Measurements from ENCODE around the gene NGFR.
"Not testable (repeated sequence)": the region's sequence is repeated elsewhere in the genome, so short reads cannot be mapped to it uniquely, and the experiment has no call there.

NGFR gene

DNA sequence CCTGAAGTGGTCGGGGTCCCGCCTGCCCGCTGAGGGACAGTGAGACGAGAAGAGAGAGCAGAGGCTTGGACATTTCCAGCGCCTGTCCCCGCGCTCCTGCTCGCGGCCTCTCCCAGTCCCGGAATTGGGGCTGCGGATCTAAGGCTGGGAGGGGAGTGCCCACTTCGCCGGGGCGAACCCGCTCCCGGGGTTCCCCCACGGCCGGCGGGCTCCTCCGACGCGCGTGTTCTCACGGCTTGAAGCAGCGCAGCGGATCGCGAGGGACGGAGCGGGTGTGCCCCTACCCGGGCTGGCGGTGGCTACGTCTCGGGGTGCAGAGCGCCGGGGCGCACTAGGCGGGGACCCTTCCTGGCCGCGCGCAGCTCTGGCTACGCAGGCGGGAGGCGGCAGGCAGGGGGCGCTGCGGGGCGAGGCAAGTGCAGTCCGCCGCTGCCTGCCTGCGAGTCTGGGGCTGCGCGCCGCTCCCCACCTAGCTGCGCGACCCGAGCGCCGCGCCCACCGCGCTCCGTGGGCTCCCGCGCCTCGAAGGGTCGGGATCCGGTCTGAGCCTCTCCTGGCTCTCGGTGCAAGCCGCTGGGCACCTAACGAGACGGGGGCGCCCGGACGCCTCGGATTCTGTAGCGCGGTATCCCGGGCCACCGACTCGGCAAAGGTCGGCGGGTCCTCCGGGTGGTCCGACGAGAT, 1.2 kb downstream of the NGFR start:
- Mint-ChIP-seq H3K27ac (no peak overlapping the region), H3K4me1 (ENCODE audit: low read depth) (peaks cover 28% of the 10 kb centered on the region), H3K4me3 (peak overlapping the region; percentile 87), H3K27me3 (peaks cover 92% of the 10 kb centered on the region), H3K36me3 (ENCODE audit: low read depth) (no peaks in the 10 kb centered on the region), H3K9me3 (no peaks in the 10 kb centered on the region)
- intact Hi-C loops (cut with micrococcal nuclease) = no loop called here

DNA sequence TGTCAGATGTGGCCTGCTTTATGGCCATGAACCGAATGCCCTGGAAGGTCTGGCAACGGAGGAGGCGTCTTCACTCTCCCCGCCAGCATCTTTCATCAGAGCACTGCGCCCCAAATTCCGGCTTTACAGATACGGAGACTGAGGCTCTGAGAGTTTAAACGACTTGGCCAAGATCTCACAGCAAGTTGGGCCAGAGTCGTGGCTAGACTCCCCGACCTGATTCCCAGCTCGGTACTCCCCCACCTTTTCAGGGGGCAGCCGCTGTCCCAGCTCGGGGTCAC, 1.7 kb downstream of the NGFR start:
- Mint-ChIP-seq H3K4me1 (ENCODE audit: low read depth) (peaks cover 28% of the 10 kb centered on the region), H3K4me3 (peak overlapping the region; percentile 87), H3K9me3 (no peaks in the 10 kb centered on the region), H3K36me3 (ENCODE audit: low read depth) (no peaks in the 10 kb centered on the region), H3K27me3 (peaks cover 90% of the 10 kb centered on the region), H3K27ac (no peak overlapping the region)
- intact Hi-C loops (cut with micrococcal nuclease) = no loop called here

DNA sequence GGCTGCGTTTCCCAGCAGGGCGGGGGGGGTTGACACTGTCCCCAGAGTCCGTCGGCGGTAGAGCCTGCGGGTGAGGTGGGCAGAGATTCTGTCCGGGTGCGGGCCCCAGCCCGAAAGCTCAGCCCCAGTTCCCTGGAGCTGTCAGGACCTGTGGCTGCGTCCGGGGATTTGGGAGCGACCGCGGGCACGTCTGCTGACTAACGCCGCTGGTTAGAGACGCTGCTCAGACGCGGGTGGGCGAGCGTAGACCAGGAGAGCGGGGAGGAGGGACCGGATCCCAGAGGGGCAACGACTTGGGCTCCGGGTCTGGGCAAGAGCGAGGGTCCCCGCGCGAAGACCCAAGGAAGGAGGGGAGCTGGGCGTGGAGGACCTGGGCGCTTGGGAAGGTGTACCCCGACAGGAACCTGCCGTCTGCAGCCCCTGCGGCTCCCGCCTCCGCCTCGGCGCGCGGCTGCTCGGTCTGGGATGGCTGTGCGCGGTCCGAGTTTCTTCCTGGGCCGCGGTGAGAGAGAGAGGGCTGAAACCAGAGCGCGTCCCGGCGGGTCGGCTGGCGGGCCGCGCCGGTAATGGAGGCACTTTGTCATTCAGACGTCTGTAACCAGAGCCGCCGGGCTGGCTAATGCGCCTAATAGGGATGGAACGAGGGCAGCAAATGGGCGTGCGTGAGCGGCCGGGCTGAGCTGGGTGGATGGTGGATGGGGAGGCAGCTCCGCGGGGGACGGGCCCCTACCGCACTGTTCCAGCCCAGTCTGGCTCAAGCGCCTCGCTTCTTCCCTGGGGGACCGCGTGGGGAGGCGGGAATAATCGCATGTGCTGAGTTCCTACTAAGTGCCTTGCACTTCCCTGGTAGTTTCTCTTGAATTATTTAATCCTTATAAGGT, 2.3 kb downstream of the NGFR start:
- Mint-ChIP-seq H3K36me3 (ENCODE audit: low read depth) (no peaks in the 10 kb centered on the region), H3K9me3 (no peaks in the 10 kb centered on the region), H3K4me1 (ENCODE audit: low read depth) (peaks cover 32% of the 10 kb centered on the region), H3K4me3 (no peak overlapping the region), H3K27ac (no peak overlapping the region), H3K27me3 (peaks cover 91% of the 10 kb centered on the region)
- intact Hi-C loops (cut with micrococcal nuclease) = no loop called here

DNA sequence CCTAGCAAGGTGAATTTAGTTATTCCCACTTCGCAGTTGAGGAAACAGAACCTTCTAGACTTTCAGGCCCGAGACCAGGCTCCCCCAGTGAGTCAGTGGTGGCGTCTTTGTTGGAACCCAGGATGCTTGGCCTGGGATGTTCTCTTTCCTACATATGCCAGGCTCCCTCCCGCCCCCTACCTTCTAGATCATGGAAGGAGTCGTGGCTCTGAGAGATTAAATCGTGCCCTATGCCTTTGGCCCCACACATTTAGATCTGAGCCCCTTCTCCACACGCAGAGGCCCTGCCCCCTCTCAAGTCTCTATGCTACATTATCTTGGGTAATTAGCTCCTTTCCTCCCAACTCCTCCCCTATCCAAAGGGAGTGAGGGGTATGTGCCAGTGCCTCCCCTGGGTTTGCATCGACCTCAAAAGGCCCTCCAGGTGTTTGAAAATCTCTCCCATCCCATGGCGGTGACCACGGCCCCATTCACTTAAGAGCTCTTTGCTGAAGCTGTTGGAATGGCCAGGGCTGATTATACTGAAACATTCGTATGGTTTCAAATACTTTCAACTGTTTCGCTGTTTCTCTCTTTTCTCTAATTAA, 3.0 kb downstream of the NGFR start:
- no peaks in the 10 kb centered on the region for H3K36me3 Mint-ChIP-seq (ENCODE audit: low read depth)
- no peak overlapping the region for H3K4me3 Mint-ChIP-seq
- peaks cover 93% of the 10 kb centered on the region for H3K27me3 Mint-ChIP-seq
- no peaks in the 10 kb centered on the region for H3K9me3 Mint-ChIP-seq
- intact Hi-C loops (cut with micrococcal nuclease) = no loop called here
- peaks cover 36% of the 10 kb centered on the region for H3K4me1 Mint-ChIP-seq (ENCODE audit: low read depth)
- no peak overlapping the region for H3K27ac Mint-ChIP-seq

DNA sequence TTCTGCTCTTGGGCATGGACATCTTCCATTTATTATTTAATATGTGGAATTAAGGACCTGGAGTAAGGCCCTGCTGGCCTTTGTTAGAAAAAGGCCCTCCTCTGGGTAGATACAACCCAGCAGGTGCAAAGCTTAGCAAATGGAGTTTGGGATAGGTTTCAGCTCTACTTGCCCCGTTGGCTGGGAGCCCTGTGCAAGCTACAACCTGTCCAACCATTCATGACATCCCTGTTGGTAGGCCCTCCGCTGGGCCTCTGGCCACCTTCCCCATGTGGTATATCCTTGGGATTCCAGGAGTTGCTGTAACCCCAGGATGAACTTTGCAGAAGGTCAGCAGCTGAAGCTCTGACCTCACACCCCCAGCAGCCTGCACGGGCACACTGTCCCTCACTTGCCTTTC, 6.4 kb downstream of the NGFR start:
- intact Hi-C loops (cut with micrococcal nuclease) = no loop called here
- H3K36me3 Mint-ChIP-seq (ENCODE audit: low read depth) = no peaks in the 10 kb centered on the region
- peaks cover 94% of the 10 kb centered on the region for H3K27me3 Mint-ChIP-seq
- H3K4me3 Mint-ChIP-seq = no peak overlapping the region
- peaks cover 19% of the 10 kb centered on the region for H3K4me1 Mint-ChIP-seq (ENCODE audit: low read depth)
- H3K27ac Mint-ChIP-seq = no peak overlapping the region
- no peaks in the 10 kb centered on the region for H3K9me3 Mint-ChIP-seq

DNA sequence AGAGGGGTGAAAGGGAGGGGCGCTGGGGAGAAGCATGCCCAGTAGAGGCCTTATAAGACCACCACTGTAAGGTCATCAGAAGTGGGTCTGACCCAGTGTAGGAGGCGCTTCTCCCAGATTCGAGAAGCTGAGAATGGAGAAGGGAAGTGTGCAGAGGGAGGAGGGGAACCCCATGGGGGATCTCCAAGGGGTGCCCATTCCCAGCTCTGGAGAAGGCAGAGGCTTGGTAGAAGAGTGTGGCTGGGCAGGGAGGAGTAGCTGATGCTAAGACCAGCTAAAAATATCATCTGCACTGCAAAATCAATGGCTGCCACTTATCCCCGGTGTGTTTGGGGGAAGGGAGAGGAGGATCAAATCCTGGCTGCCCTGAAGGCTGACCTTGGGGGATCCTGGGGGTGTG, 7.2 kb downstream of the NGFR start:
- Mint-ChIP-seq H3K9me3 (no peaks in the 10 kb centered on the region), H3K27me3 (peaks cover 94% of the 10 kb centered on the region), H3K4me1 (ENCODE audit: low read depth) (peaks cover 14% of the 10 kb centered on the region), H3K4me3 (no peak overlapping the region), H3K27ac (no peak overlapping the region), H3K36me3 (ENCODE audit: low read depth) (no peaks in the 10 kb centered on the region)
- intact Hi-C loops (cut with micrococcal nuclease) = no loop called here

DNA sequence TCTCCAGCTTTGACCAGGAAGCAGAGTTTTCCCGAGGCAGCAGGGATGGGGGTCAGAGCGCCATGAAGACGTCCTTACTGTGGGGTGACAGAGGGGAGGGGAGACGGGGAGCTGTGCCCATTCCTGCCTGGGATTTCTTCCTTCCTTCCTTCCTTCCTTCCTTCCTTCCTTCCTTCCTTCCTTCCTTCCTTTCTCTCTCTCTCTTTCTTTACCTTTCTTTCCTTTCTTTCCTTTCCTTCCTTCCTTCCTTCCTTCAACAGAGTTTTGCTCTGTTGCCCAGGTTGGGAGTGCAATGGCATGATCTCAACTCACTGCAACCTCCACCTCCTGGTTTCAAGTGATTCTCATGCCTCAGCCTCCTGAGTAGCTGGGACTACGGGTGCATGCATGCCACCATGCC, 7.6 kb downstream of the NGFR start:
- intact Hi-C loops (cut with micrococcal nuclease); H3K27ac Mint-ChIP-seq; H3K4me3 Mint-ChIP-seq; H3K36me3 Mint-ChIP-seq (ENCODE audit: low read depth); H3K9me3 Mint-ChIP-seq: not testable (repeated sequence)
- peaks cover 10% of the 10 kb centered on the region for H3K4me1 Mint-ChIP-seq (ENCODE audit: low read depth)
- H3K27me3 Mint-ChIP-seq = peaks cover 94% of the 10 kb centered on the region

DNA sequence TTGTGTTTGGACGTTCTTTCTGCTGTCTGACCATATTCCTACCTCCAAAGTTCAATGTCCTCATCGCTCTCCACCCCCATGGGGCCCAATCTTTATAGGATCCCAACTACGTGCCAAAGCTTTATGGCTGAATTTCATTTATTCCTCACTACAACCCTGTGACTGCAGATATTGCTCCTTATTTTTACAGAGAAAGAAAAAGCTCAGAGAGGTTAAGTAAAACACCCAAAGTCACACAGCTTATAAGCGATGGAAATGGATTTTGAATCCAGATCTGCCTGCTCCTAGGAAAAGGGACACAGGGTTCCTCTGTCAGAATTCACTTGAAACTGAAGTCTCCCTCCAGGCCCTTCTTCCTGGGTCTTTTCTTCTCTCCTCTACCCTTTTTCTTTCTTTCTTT, 9.3 kb downstream of the NGFR start:
- Mint-ChIP-seq H3K27ac (no peak overlapping the region), H3K4me1 (ENCODE audit: low read depth) (peaks cover 8% of the 10 kb centered on the region), H3K4me3 (no peak overlapping the region), H3K27me3 (peaks cover 93% of the 10 kb centered on the region), H3K9me3 (no peaks in the 10 kb centered on the region), H3K36me3 (ENCODE audit: low read depth) (no peaks in the 10 kb centered on the region)
- intact Hi-C loops (cut with micrococcal nuclease) = no loop called here

DNA sequence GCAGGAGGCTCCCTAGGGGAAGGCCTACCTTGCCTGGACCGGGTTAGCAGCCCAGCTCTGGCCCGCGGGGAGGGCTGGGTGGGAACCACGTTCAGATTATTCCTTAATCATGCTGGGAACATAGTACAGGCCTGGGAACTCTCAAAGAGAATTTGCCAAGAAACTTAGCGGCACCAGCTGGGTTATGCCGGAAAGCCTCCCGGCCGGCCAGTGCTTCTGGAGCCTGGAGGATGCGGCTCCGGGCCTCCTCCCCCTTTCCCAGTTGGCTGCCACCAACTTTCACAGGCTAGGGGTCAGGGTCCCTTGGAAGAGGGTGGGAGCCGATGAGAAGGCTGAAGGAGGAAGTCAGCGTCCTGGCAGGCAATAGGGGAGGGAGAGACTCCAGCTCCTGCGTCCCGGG, 10.8 kb downstream of the NGFR start:
- no peaks in the 10 kb centered on the region for H3K36me3 Mint-ChIP-seq (ENCODE audit: low read depth)
- peaks cover 94% of the 10 kb centered on the region for H3K27me3 Mint-ChIP-seq
- peaks cover 8% of the 10 kb centered on the region for H3K4me1 Mint-ChIP-seq (ENCODE audit: low read depth)
- no peak overlapping the region for H3K27ac Mint-ChIP-seq
- intact Hi-C loops (cut with micrococcal nuclease) = no loop called here
- H3K9me3 Mint-ChIP-seq = no peaks in the 10 kb centered on the region
- no peak overlapping the region for H3K4me3 Mint-ChIP-seq

DNA sequence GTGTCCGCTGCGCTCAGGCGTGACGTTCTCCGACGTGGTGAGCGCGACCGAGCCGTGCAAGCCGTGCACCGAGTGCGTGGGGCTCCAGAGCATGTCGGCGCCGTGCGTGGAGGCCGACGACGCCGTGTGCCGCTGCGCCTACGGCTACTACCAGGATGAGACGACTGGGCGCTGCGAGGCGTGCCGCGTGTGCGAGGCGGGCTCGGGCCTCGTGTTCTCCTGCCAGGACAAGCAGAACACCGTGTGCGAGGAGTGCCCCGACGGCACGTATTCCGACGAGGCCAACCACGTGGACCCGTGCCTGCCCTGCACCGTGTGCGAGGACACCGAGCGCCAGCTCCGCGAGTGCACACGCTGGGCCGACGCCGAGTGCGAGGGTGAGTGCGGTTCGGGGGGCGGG, 11.2 kb downstream of the NGFR start:
- Mint-ChIP-seq H3K36me3 (ENCODE audit: low read depth) (no peaks in the 10 kb centered on the region), H3K27ac (no peak overlapping the region), H3K9me3 (no peaks in the 10 kb centered on the region), H3K4me1 (ENCODE audit: low read depth) (peaks cover 8% of the 10 kb centered on the region), H3K4me3 (no peak overlapping the region), H3K27me3 (peaks cover 90% of the 10 kb centered on the region)
- intact Hi-C loops (cut with micrococcal nuclease) = no loop called here

DNA sequence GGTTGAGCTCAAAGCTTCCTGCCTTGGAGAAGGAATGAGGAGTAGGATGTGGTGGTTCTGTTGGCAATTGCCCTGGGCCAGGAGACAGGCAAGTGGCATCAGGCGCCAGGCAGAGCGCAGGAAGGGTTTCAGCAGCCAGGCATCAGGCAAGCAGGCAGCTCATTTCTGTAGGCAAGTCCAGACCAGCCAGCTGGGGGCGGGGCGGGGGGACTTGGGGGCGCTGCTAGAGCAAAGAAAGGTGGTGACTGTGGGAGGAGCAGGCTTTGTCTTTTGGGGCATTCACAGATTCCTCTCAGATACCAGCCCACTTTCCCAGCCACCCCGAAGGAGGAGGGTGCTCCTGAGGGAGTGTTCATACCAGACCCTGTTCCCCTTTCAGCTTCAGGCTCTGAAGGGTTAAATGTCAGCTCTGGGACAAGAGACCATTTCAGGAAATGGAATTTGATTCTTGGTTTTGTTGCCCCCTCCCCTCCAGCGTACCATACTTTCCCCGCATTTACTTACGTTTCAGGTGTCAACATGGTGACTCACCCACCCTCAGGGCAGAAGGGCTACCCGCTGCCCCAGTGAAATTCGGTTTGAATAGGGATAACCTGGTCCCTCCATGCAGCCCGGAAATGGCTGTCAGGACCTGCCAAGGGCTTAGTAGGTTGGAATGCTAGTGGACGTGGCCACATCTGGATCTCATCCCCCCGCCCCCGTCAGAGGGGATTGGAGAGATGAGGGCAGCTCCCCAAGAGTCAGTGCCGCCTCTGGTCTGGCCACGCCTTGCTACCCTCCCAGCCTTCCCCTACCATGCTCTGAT, 13.2 kb downstream of the NGFR start:
- H3K4me1 Mint-ChIP-seq (ENCODE audit: low read depth) = peaks cover 6% of the 10 kb centered on the region
- H3K27ac Mint-ChIP-seq = no peak overlapping the region
- intact Hi-C loops (cut with micrococcal nuclease) = no loop called here
- no peaks in the 10 kb centered on the region for H3K36me3 Mint-ChIP-seq (ENCODE audit: low read depth)
- no peaks in the 10 kb centered on the region for H3K9me3 Mint-ChIP-seq
- peaks cover 94% of the 10 kb centered on the region for H3K27me3 Mint-ChIP-seq
- H3K4me3 Mint-ChIP-seq = no peak overlapping the region

DNA sequence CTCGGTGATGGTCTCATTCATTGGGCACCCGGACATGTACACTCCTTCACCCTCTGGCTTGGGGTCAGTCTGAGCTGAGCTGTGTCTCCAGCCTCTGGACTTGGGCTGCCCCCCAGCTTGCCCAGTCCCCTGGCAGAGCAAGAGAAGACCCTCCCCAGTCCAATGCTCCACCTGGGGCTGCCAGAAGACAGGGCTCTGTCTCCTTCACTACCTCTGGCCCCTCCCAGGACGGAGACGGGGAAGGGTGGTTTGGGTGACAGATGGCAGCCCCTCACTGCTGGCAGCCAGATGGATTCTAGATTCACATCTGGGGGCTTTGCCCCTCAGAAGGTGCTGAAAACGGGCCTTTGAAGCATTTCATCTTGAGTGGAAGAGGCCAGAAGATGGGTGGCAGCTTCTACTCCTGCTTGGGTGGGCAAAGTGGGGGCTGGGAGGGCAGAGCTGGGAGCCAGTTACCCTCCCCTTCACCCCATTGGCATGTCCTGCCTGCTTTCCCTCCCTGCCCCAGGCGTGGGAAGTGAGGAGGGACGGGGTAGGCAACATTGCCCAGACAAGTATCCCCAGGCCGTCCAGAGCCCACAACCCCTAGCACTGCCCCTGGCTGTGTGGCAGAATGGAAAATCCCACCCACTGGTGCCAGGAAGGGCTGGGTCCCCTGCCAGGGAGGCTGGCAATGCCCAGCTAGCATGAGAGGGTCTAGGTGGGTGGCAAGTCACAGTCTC, 13.9 kb downstream of the NGFR start:
- Mint-ChIP-seq H3K4me1 (ENCODE audit: low read depth) (peaks cover 14% of the 10 kb centered on the region), H3K9me3 (no peaks in the 10 kb centered on the region), H3K36me3 (ENCODE audit: low read depth) (no peaks in the 10 kb centered on the region), H3K27ac (no peak overlapping the region), H3K27me3 (peaks cover 94% of the 10 kb centered on the region), H3K4me3 (no peak overlapping the region)
- intact Hi-C loops (cut with micrococcal nuclease) = no loop called here

DNA sequence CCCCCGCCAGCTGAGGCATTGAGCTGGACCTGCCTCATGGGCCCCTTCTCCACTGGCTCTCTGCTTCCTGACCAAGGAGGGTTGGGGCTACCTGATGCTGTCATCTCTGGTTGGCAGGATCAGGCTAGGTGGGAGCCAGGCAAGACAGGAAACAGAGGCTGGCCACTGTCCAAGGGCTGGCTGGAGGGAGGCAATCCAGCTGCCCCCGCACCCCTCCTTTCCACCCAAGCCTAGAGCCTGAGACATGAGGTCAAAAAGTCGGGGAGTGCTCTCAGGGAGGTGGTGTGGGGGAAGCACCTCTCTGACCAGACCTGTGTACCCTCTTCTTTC, 14.5 kb downstream of the NGFR start:
- no peak overlapping the region for H3K4me3 Mint-ChIP-seq
- H3K4me1 Mint-ChIP-seq (ENCODE audit: low read depth) = peaks cover 19% of the 10 kb centered on the region

More for the DNA sequence above, 14.5 kb downstream of the NGFR start:
- H3K36me3 Mint-ChIP-seq (ENCODE audit: low read depth) = no peaks in the 10 kb centered on the region
- peaks cover 93% of the 10 kb centered on the region for H3K27me3 Mint-ChIP-seq
- no peaks in the 10 kb centered on the region for H3K9me3 Mint-ChIP-seq
- intact Hi-C loops (cut with micrococcal nuclease) = no loop called here
- H3K27ac Mint-ChIP-seq = no peak overlapping the region

All from dendritic cell treated with granulocyte-macrophage colony-stimulating factor and Interleukin-4, amounts not matched to agents 40 ng/mL and 50 ng/mL, for 4 days (primary cell).